Testis (tissue), 2 donors: ENCODE results near the gene EXOC3L1.

Experiments
- POLR2A ChIP-seq: fragments of 450-650 bp; IDR thresholded peaks from one replicate; pipeline ENCODE4 v1.6.1; 2017; ENCODE audit warnings: antibody characterized with exemption, mild to moderate bottlenecking, moderate library complexity
- TF ChIP-seq, protein P1 (sequence below), 3 experiments: fragments of 450-650 bp in 2 of 3; fragments of 200-600 bp in 1 of 3; sonication (generic) in 1 of 3; IDR thresholded peaks; one replicate each; pipeline ENCODE4 v1.5.1; 2016 to 2019; ENCODE audit warnings: antibody characterized with exemption in 3 of 3, mild to moderate bottlenecking in 2 of 3, moderate library complexity in 1 of 3

DNA sequence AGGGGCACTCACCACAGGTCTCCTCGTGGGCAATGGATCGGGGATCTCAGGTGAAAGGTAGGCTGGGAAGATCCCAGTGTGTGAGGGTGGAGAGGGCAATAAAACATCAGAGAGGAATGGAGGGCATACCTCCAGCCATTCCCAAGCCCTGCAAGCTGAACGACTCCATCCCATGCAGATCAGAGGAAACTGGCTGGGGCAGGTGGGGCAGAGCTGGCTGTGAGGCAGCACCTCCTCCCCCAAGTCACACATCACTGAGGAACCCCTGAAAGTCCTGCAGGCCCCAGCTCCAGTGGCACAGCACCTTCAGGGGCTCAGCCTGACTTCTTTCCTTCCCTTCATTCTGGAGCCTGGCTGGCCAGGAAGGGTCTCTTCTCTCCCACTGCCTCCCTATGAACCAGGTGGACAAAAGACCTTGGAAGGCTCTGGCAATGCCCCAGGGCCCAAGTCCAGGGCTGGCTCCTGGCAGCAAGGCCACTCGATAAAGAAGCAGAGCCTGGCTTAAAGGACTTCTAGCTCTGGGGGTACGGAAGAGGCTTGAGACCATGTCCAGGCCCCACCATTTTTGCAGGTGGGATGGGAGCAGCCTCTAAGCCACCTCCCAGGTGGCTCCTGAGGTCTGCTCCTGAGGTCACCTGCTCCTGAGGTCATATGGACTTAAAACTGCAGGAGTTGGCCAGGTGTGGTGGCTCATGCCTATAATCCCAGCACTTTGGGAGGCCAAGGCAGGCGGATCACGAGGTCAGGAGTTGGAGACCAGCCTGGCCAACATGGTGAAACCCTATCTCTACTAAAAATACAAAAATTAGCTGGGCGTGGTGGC, 23.5 kb upstream of the EXOC3L1 start:
- TF ChIP-seq, protein P1, sequence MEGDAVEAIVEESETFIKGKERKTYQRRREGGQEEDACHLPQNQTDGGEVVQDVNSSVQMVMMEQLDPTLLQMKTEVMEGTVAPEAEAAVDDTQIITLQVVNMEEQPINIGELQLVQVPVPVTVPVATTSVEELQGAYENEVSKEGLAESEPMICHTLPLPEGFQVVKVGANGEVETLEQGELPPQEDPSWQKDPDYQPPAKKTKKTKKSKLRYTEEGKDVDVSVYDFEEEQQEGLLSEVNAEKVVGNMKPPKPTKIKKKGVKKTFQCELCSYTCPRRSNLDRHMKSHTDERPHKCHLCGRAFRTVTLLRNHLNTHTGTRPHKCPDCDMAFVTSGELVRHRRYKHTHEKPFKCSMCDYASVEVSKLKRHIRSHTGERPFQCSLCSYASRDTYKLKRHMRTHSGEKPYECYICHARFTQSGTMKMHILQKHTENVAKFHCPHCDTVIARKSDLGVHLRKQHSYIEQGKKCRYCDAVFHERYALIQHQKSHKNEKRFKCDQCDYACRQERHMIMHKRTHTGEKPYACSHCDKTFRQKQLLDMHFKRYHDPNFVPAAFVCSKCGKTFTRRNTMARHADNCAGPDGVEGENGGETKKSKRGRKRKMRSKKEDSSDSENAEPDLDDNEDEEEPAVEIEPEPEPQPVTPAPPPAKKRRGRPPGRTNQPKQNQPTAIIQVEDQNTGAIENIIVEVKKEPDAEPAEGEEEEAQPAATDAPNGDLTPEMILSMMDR (IDR thresholded peaks at IDR 0.05), result no peak
- TF ChIP-seq POLR2A, result no peak
